Fibroblast of the aortic adventitia (primary cell): ENCODE measurements around the gene FOSL1. TPM values are rescaled to one million over a fixed set of nuclear protein-coding genes. Genes with fewer than 3 reads are reported as not detected.

Experiments
- DNase-seq: peaks from one replicate; pipeline ENCODE4 v3.0.0-alpha.2; 2010; ENCODE audit warnings: low read depth
- H3K4me3 ChIP-seq: 2 replicates; pipeline ENCODE4 v1.5.1; 2011; ENCODE audit warnings: low read depth, mild to moderate bottlenecking, control low read depth, low read length, moderate library complexity
- CTCF ChIP-seq: IDR thresholded peaks from 2 replicates; pipeline ENCODE4 v1.5.1; 2011; ENCODE audit warnings: mild to moderate bottlenecking, low read length, control low read depth, inconsistent platforms; ENCODE audit not compliant: insufficient read depth
- total RNA-seq: library from RNA; depleted of rRNA; stranded (reverse); fragments of >200 nt; gene quantifications from 2 replicates; pipeline ENCODE4 v1.2.3, GENCODE V29; 2012; ENCODE audit warnings: low replicate concordance

Gene FOSL1
- total RNA-seq, 1 donor: 73.9 TPM

- no peak overlapping the region for H3K4me3 ChIP-seq
- no peak for TF ChIP-seq CTCF
- no peak for DNase-seq
These were observed 32.7 kb downstream of the FOSL1 start for GRCh38 chr11:65867284-65868071.

GRCh38 chr11:65866509-65867283, 33.5 kb downstream of the FOSL1 start:
- TF ChIP-seq CTCF: no peak
- H3K4me3 ChIP-seq: no peak overlapping the region
- no peak for DNase-seq

GRCh38 chr11:65865550-65866172, 34.5 kb downstream of the FOSL1 start:
- DNase-seq: no peak
- no peak overlapping the region for H3K4me3 ChIP-seq
- TF ChIP-seq CTCF: no peak

- TF ChIP-seq CTCF: no peak
- no peak for DNase-seq
These were observed 35.3 kb downstream of the FOSL1 start for GRCh38 chr11:65864706-65865471.

GRCh38 chr11:65863889-65864705, 36.1 kb downstream of the FOSL1 start:
- no peak for TF ChIP-seq CTCF
- no peak for DNase-seq
- no peak overlapping the region for H3K4me3 ChIP-seq

More at GRCh38 chr11:65864706-65865471, 35.3 kb downstream of the FOSL1 start:
- H3K4me3 ChIP-seq: no peak overlapping the region
